Activated CD4-positive, CD25-positive, alpha-beta regulatory T cell (primary cell): Measurements from ENCODE around the gene PLBD1.
A peak's percentile ranks its signal among the peaks of the same experiment; 100 is the strongest.

Experiments used
- DNase-seq, 4 experiments: peaks; one replicate each; lab custom pipeline; 2025; lab: John Stamatoyannopoulos, UW

Gene PLBD1

DNA sequence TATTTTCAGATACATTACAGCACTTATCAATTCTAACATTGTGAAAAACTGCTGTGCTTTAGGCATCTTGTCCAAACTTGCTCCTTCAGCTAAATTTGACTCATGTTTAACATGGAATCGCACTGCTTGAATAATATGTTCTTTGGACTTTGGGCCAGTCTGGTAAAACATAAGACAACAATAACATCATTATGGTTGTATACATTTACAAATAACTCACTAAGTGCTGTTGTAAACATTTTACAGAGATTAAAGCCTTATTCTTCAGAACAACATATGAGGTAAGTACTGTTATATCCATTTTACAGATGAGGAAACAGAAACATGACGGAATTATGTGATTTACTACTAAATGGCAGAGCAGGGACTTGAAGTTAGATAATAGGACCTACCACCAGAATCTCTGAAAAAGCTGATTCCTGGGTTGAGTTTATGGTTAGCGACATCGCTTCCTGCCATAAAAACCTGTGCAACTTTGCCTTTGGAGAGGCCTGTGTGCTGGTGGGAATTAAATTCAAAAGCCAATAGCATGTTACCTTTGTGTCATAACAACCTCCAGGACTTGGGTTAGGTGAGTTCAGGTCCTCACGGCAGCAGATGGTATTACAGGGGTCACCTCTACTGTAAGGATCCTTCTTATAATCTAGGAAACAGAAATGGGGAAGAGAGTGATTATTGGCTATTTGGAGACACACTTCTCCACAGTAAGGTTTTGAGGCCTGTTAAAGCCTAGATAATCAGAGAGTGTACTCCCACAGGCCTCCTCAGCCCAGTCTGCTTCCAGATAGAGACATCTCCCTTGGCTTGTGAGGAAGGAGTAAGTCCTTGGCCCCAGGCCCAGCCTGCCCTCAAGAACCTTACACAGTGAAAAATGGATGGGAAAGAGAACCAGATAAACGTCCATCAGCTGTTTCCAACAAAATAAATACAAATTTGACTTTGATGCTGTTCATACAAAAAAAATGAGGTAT is 61.8 kb downstream of the PLBD1 start:
- no peak for DNase-seq

DNA sequence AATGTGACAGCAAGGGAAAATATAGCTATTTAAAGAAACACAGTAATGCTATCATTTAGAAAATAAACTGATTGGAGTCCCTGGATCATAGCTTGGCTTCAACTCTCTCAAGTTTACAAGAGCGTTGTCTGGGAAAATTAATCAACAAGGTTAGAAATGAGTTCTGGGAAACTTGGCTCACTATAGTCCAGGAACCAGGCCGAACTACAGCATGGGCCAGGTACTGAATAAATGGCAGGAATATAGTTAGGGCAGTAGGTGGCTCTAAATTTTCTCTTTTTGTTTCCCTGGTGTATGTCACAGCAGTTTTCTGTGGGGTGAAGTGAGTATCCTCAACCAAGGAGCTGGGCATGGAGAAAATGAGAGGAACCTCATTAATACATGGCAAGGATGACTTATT is 72.4 kb downstream of the PLBD1 start:
- DNase-seq, result no peak

DNA sequence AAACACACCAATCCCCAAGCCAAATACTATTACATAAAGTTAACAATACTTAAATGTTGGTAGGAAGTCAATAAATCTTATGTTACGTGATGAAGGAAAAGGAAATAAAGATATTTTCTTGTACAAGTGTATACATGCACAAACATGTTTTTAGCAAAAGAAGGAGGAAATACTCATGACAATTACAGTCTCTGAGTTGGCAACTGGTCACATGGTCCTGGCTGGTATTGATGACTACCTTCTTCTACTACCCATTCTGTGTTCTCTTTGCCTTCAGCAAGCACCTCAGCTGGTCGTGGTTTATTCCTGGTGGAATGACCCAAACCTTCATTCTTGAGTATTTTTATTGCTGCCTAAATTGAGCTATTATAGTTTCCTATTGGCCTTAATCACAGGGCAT is 84.8 kb downstream of the PLBD1 start:
- DNase-seq, result no peak

DNA sequence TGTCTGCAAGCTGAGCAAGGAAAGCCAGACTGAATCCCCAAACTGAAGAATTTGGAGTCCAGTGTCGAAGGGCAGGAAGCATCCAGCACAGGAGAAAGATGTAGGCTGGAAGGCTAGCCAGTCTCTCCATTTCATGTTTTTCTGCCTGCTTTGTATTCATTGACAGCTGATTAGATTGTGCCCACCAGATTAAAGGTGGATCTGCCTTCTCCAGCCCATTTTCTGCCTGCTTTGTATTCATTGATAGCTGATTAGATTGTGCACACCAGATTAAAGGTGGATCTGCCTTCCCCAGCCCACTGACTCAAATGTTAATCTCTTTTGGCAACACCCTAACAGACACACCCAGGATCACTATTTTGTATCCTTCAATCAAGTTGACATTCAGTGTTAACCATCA is 85.3 kb downstream of the PLBD1 start:
- DNase-seq, result no peak

DNA sequence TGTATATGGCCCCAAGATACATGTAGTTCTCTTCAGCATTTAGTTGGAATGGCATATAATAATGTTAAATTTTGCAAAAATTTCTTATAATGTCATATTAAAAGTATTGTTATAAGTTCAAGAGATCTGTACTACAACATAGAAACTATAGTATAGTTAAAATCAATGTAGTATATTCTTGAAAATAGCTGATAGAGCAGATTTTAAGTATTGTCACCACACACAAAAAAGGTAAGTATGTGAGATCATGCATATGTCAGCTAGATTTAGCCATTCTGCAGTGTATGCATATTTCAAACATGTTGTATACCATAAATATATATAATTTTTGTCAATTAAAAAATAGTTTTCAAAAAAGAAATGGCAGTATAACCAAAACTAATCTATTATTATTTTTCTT is 86.5 kb downstream of the PLBD1 start:
- DNase-seq, result no peak

DNA sequence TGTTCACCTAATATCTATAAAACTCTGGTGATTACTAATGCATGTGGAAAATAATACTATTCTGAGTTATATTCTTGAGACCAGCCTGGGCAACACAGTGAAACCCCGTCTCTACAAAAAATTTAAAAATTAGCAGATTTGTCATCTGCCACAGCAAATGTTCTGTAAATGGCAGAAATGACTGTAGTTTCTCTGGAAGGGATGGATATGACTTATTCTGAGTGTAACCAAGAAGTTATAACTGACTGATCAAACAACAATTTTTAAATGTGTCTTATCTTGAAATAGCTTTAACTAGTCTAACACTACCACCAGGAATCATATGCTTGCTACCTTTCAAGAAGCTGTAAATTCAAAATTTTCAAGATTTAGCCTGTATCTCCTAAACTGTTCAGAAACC is 88.7 kb downstream of the PLBD1 start:
- DNase-seq, result no peak

DNA sequence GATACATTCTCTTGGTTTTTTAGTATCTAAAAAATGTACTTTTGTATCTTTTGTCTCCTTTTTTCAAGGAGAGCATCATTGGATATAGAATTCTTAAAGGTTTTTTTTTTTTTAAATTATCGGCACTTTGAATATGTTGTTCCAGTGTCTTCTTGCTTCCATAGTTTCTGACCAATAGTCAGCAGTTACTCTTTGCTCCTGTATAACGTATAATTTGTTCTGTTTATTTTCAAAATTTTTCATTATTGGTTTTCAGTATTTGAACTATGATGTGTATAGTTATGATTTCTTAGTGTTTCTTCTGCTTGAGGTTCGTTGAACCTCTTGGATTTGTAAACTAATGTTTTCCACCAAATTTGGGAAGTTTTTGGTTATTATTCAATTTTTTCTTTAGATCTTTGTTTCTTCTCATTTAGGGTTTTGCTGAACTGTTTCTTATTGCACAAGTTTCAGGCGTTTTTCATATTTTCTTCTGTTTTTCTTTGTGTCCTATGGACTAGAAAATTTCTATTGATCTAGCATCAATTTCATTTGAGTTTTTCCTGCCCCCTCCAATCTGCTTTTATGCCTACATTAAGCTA is 93.9 kb downstream of the PLBD1 start:
- no peak for DNase-seq

DNA sequence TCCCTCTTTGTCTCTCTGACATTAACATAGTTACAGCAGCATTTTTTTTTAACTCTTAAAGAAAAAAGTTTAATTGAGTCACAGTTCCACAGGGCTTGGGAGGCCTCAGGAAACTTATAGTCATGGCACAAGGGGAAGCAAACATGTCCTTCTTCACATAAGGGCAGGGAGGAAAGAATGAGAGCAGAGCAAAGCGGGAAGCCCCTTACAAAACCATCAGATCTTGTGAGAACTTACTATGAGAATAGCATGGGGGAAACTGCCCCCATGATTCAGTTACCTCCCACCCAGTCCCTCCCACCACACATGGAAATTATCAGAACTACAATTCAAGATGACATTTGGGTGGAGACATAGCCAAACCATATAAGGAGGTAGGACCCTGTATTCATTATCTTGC is 96.2 kb downstream of the PLBD1 start:
- DNase-seq, result no peak

DNA sequence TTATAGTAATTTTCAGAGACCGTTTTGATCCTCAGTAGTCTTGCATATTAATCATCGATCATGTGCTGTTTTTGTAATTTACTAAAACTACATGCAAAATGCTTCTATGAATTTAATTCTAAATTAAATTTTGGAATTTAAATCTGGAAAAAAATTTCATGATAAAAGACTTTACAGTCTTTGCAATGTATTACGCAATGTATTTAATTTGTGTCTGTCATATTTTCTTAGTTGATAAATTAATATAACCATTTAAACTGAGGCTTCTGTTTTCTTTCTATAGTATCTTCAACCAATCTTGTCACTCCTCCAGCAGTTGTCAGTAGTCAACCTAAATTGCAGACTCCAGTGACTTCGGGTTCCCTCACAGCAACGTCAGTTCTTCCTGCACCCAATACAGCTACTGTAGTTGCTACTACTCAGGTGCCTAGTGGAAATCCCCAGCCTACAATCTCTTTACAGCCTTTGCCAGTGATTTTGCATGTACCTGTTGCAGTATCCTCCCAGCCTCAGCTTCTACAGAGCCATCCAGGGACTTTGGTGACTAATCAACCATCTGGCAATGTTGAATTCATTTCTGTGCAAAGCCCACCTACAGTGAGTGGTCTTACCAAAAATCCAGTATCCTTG is 107.4 kb downstream of the PLBD1 start:
- no peak for DNase-seq

DNA sequence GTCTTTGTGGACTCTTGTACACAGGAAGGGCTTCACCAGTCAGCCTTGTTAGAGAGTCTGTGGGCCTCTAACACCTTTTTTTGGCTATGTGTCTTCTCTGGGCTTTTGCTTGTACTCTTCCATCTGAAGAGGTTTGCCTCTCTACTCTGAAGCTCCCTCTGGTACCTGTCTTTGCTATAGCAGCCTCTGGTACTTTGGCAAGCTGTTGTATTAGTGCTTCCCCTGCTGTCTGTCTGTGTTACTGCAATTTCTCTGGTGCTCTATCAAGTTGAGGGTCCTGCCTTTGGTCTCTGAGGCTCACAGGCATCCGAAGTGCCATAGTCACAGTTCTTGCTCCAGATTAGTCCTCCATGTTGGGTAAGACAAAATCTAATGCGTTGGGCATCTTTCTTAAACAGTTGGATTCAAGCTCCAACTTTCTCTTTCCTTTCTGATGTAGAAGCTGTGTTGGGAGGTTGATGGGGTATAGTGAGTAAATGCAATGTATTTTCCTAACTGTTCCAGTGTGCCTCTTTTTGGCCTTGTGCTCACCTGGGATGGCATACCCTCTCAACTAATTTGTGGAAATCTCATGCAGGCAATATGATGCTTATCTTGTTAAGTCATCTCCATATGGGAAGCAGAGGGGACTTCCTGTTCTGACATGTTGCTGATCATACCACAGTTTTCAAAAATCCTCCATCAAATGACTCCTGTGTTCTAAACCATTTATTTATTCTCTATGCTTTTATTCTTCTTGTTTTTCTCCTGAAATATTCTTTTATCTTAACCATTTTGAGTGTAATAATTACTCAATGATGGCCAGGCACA is 113.4 kb downstream of the PLBD1 start:
- peak in 1 of 4 experiments; percentile 14 for DNase-seq
